NB4 (cell line): ENCODE measurements around the gene RIOX2.

ENCODE experiments used
- DNase-seq: peaks from one replicate; pipeline ENCODE4 v3.0.0; 2010; ENCODE audit warnings: low read depth
- H3K4me3 ChIP-seq: one replicate; pipeline ENCODE4 v1.5.1; 2011; ENCODE audit warnings: mild to moderate bottlenecking, low read depth, low read length, moderate library complexity
- CTCF ChIP-seq: IDR thresholded peaks from one replicate; pipeline ENCODE4 v1.5.1; 2012; ENCODE audit warnings: low read depth, low read length
- MAX ChIP-seq: IDR thresholded peaks from 2 replicates; pipeline ENCODE4 v1.6.1; 2011; ENCODE audit warnings: low read depth, low read length
- MYC ChIP-seq: IDR thresholded peaks from 2 replicates; pipeline ENCODE4 v1.6.1; 2011; ENCODE audit warnings: low read depth, low read length
- POLR2A ChIP-seq: IDR thresholded peaks from 2 replicates; pipeline ENCODE4 v1.6.1; 2011; ENCODE audit warnings: mild to moderate bottlenecking; ENCODE audit not compliant: insufficient read length; ENCODE audit errors: extremely low read depth

RIOX2 gene

GRCh38 chr3:97954228-97954827 lies 17.9 kb downstream of the RIOX2 start:
- H3K4me3 ChIP-seq, result no peak overlapping the region
- no peak for TF ChIP-seq MAX
- TF ChIP-seq POLR2A, result no peak
- TF ChIP-seq MYC, result no peak
- TF ChIP-seq CTCF, result no peak
- DNase-seq, result no peak

GRCh38 chr3:97952872-97953271 lies 19.4 kb downstream of the RIOX2 start:
- H3K4me3 ChIP-seq, result no peak overlapping the region
- TF ChIP-seq MYC (no peak), MAX (no peak), CTCF (no peak), POLR2A (no peak)
- no peak for DNase-seq

- TF ChIP-seq MAX (no peak), MYC (no peak), POLR2A (no peak), CTCF (no peak)
- no peak overlapping the region for H3K4me3 ChIP-seq
- DNase-seq, result no peak
These were observed 20.0 kb downstream of the RIOX2 start for GRCh38 chr3:97952280-97952679.

- DNase-seq, result no peak
- TF ChIP-seq POLR2A, result no peak
- TF ChIP-seq CTCF, result no peak
- no peak for TF ChIP-seq MAX
- no peak for TF ChIP-seq MYC
- H3K4me3 ChIP-seq, result no peak overlapping the region
These were observed 21.9 kb downstream of the RIOX2 start for GRCh38 chr3:97950360-97950759.

GRCh38 chr3:97949743-97950142 lies 22.5 kb downstream of the RIOX2 start:
- no peak overlapping the region for H3K4me3 ChIP-seq
- DNase-seq, result no peak
- TF ChIP-seq MAX (no peak), POLR2A (no peak), CTCF (no peak), MYC (no peak)
